ENCODE measurements around the gene RGCC. TPM values are rescaled to one million over a fixed set of nuclear protein-coding genes. Genes with fewer than 3 reads are reported as not detected.
"Not testable (repeated sequence)": the region's sequence is repeated elsewhere in the genome, so short reads cannot be mapped to it uniquely, and the experiment has no call there.

RGCC gene
- total and polyA plus RNA-seq, 12 donors, result 15.6 to 63.2 (median 46.6) TPM

GRCh38 chr13:41501281-41501680 is 43.9 kb downstream of the RGCC start:
- Histone ChIP-seq H3K4me3 (no peak overlapping the region), H3K4me1 (peaks cover 2 to 18% (median 9%) of the 10 kb centered on the region in 9 donors), H3K36me3 (no peaks in the 10 kb centered on the region), H3K27me3 (no peaks in the 10 kb centered on the region), H3K9me3 (peaks cover 0 to 10% (median 4%) of the 10 kb centered on the region in 11 donors), H3K27ac (no peak overlapping the region)
- intact Hi-C loops (cut with DNase I), result no loop called here
- 73 to 78% methylated on average over 4 of the region's 4 CpGs for WGBS, 2 donors
- no peak for ATAC-seq
- no peak for DNase-seq
- TF ChIP-seq CTCF (IDR thresholded peaks at IDR 0.05), result no peak

GRCh38 chr13:41502031-41502430 is 44.7 kb downstream of the RGCC start:
- Histone ChIP-seq H3K27me3 (no peaks in the 10 kb centered on the region), H3K4me1 (peaks cover 0 to 10% (median 3%) of the 10 kb centered on the region in 9 donors), H3K36me3 (no peaks in the 10 kb centered on the region), H3K9me3 (peaks cover 0 to 10% (median 4%) of the 10 kb centered on the region in 11 donors), H3K4me3 (no peak overlapping the region), H3K27ac (no peak overlapping the region)
- TF ChIP-seq CTCF (IDR thresholded peaks at IDR 0.05), result no peak
- intact Hi-C loops (cut with DNase I), result no loop called here
- DNase-seq, result no peak
- ATAC-seq, result no peak
- 89 to 91% methylated on average over 5 of the region's 5 CpGs for WGBS, 2 donors

- intact Hi-C loops (cut with DNase I), result no loop called here
- Histone ChIP-seq H3K4me1 (peaks cover 0 to 9% (median 0%) of the 10 kb centered on the region in 9 donors), H3K27me3 (no peaks in the 10 kb centered on the region), H3K27ac (no peak overlapping the region), H3K4me3 (no peak overlapping the region), H3K9me3 (peaks cover 0 to 10% (median 4%) of the 10 kb centered on the region in 11 donors), H3K36me3 (no peaks in the 10 kb centered on the region)
- no peak for TF ChIP-seq CTCF (IDR thresholded peaks at IDR 0.05)
- DNase-seq, result no peak
- WGBS, 2 donors, result 90% methylated on average over 9 of the region's 9 CpGs
- no peak for ATAC-seq
These were observed 45.3 kb downstream of the RGCC start for GRCh38 chr13:41502673-41503072.

- WGBS, 2 donors, result 96 to 98% methylated on average over 3 of the region's 3 CpGs
- no peaks in the 10 kb centered on the region for H3K27me3 ChIP-seq
- ATAC-seq (no peak), DNase-seq (no peak)
- no peak overlapping the region for H3K27ac ChIP-seq
- H3K4me1 ChIP-seq, result peaks cover 0 to 9% (median 0%) of the 10 kb centered on the region in 9 donors
- no peak overlapping the region for H3K4me3 ChIP-seq
- peaks cover 0 to 10% (median 4%) of the 10 kb centered on the region in 11 donors for H3K9me3 ChIP-seq
- TF ChIP-seq CTCF (IDR thresholded peaks at IDR 0.05), result no peak
- intact Hi-C loops (cut with DNase I), result no loop called here
- no peaks in the 10 kb centered on the region for H3K36me3 ChIP-seq
These were observed 46.0 kb downstream of the RGCC start for GRCh38 chr13:41503356-41503755.

GRCh38 chr13:41504657-41505056 is 47.3 kb downstream of the RGCC start:
- H3K27ac ChIP-seq; H3K4me1 ChIP-seq; H3K36me3 ChIP-seq; DNase-seq; ATAC-seq; H3K4me3 ChIP-seq; H3K27me3 ChIP-seq; intact Hi-C loops (cut with DNase I): not testable (repeated sequence)
- H3K9me3 ChIP-seq, result peaks cover 0 to 10% (median 4%) of the 10 kb centered on the region in 11 donors
